Tibial nerve (tissue), 3 donors: Measurements from ENCODE around the gene LMBR1.

Experiments
- POLR2A ChIP-seq, 2 donors: fragments of 450-650 bp; IDR thresholded peaks; one replicate each; pipeline ENCODE4 v1.6.1; 2017; ENCODE audit warnings: antibody characterized with exemption in 2 of 2, mild to moderate bottlenecking in 2 of 2, moderate library complexity in 2 of 2
- TF ChIP-seq, protein P1 (sequence below), 5 experiments: fragments of 200-600 bp in 3 of 5; fragments of 450-650 bp in 2 of 5; sonication (generic) in 3 of 5; IDR thresholded peaks; one replicate each; pipeline ENCODE4 v1.5.1; 2016 to 2019; ENCODE audit warnings: antibody characterized with exemption in 5 of 5, mild to moderate bottlenecking in 3 of 5, moderate library complexity in 2 of 5

GRCh38 chr7:156843157-156843556 is 49.8 kb downstream of the LMBR1 start:
- TF ChIP-seq, protein P1, sequence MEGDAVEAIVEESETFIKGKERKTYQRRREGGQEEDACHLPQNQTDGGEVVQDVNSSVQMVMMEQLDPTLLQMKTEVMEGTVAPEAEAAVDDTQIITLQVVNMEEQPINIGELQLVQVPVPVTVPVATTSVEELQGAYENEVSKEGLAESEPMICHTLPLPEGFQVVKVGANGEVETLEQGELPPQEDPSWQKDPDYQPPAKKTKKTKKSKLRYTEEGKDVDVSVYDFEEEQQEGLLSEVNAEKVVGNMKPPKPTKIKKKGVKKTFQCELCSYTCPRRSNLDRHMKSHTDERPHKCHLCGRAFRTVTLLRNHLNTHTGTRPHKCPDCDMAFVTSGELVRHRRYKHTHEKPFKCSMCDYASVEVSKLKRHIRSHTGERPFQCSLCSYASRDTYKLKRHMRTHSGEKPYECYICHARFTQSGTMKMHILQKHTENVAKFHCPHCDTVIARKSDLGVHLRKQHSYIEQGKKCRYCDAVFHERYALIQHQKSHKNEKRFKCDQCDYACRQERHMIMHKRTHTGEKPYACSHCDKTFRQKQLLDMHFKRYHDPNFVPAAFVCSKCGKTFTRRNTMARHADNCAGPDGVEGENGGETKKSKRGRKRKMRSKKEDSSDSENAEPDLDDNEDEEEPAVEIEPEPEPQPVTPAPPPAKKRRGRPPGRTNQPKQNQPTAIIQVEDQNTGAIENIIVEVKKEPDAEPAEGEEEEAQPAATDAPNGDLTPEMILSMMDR (IDR thresholded peaks at IDR 0.05): no peak
- no peak for TF ChIP-seq POLR2A (IDR thresholded peaks at IDR 0.05)
